HepG2 (cell line): ENCODE results near the gene PAQR5. TPM values are rescaled to one million over a fixed set of nuclear protein-coding genes. Genes with fewer than 3 reads are reported as not detected.

ENCODE experiments used
- GTF2F1 ChIP-seq: fragments of 150-350 bp; IDR thresholded peaks from 2 replicates; pipeline ENCODE4 v1.6.1; 2014; ENCODE audit warnings: low read length
- HCFC1 ChIP-seq: fragments of 150-350 bp; IDR thresholded peaks from 2 replicates; pipeline ENCODE4 v1.6.1; 2014; ENCODE audit warnings: low read depth, low read length
- HNRNPH1 ChIP-seq: fragments of 200-400 bp; formaldehyde crosslinking; optimal IDR thresholded peaks from 2 replicates; pipeline ENCODE3; 2017; ENCODE audit warnings: mild to moderate bottlenecking, low read depth, low read length
- NFE2L2 ChIP-seq: fragments of 150-350 bp; IDR thresholded peaks from 2 replicates; pipeline ENCODE4 v1.6.1; 2014; ENCODE audit warnings: low read length
- TBX3 ChIP-seq: fragments of 450-650 bp; IDR thresholded peaks from 2 replicates; pipeline ENCODE4 v1.6.1; 2017; ENCODE audit warnings: antibody characterized with exemption, mild to moderate bottlenecking, inconsistent platforms, borderline replicate concordance
- ZFP36L1 ChIP-seq: sonication (generic); formaldehyde crosslinking; IDR thresholded peaks from 2 replicates; pipeline ENCODE4 v1.8.0; 2022; ENCODE audit warnings: mild to moderate bottlenecking, missing genetic modification reagents, moderate library complexity
- ZMYM2 ChIP-seq: sonication (generic); formaldehyde crosslinking; IDR thresholded peaks from 2 replicates; pipeline ENCODE4 v1.8.0; 2022; ENCODE audit warnings: mild to moderate bottlenecking, missing genetic modification reagents
- ZNF17 ChIP-seq: sonication (generic); formaldehyde crosslinking; IDR thresholded peaks from 2 replicates; pipeline ENCODE4 v1.5.0; 2020; ENCODE audit warnings: mild to moderate bottlenecking, missing genetic modification reagents
- ZNF274 ChIP-seq: sonication (generic); formaldehyde crosslinking; IDR thresholded peaks from 2 replicates; pipeline ENCODE4 v1.5.1; 2020; ENCODE audit warnings: mild to moderate bottlenecking, missing genetic modification reagents
- ZNF652 ChIP-seq: IDR thresholded peaks from 2 replicates; pipeline ENCODE4 v1.6.1; 2016; ENCODE audit warnings: low read depth, borderline replicate concordance
- polyA plus RNA-seq, 8 experiments: library from polyadenylated mRNA; depleted of rRNA in 3 of 8; stranded (reverse) in 7 of 8; unstranded in 1 of 8; fragments of >200 nt; fragmentation: Illumina TruSeq in 4 of 8; extraction: Trizol in 4 of 8; gene quantifications; 2 replicates each; pipeline versions ENCODE4 v1.2.1 to v1.2.3, GENCODE V29; 2011 to 2016; ENCODE audit warnings: low read depth in 4 of 8, missing spikeins in 1 of 8, mixed read lengths in 1 of 8; ENCODE audit not compliant: insufficient read depth in 1 of 8
- total RNA-seq, 5 experiments: library from RNA; depleted of rRNA; stranded (reverse); fragments of >200 nt; fragmentation: Illumina TruSeq; extraction: Trizol; gene quantifications; 2 replicates each; pipeline ENCODE4 v1.2.3, GENCODE V29; 2016; ENCODE audit warnings: low read depth in 1 of 5
- TF ChIP-seq, protein P1 (sequence below): sonication (generic); formaldehyde crosslinking; IDR thresholded peaks from 2 replicates; pipeline ENCODE4 v1.5.0; 2020; ENCODE audit warnings: mild to moderate bottlenecking, missing genetic modification reagents, borderline replicate concordance
- TF ChIP-seq, protein P2 (sequence below): sonication (generic); formaldehyde crosslinking; IDR thresholded peaks from 2 replicates; pipeline ENCODE4 v1.4.0; 2020; ENCODE audit warnings: missing genetic modification reagents, borderline replicate concordance
- TF ChIP-seq, protein P3 (sequence below): sonication (generic); formaldehyde crosslinking; IDR thresholded peaks from 2 replicates; pipeline ENCODE4 v1.5.0; 2020; ENCODE audit warnings: mild to moderate bottlenecking, low read depth, missing genetic modification reagents, borderline replicate concordance
- TF ChIP-seq, protein P4 (sequence below): sonication (generic); formaldehyde crosslinking; IDR thresholded peaks from 2 replicates; pipeline ENCODE4 v1.8.0; 2022; ENCODE audit warnings: mild to moderate bottlenecking, missing genetic modification reagents

The PAQR5 gene
- total and polyA plus RNA-seq, 2 of the 13 experiments (the other 11 are each of a cell fraction or from before 2014, with no cell fraction given) = 0.53 to 1.3 TPM

DNA sequence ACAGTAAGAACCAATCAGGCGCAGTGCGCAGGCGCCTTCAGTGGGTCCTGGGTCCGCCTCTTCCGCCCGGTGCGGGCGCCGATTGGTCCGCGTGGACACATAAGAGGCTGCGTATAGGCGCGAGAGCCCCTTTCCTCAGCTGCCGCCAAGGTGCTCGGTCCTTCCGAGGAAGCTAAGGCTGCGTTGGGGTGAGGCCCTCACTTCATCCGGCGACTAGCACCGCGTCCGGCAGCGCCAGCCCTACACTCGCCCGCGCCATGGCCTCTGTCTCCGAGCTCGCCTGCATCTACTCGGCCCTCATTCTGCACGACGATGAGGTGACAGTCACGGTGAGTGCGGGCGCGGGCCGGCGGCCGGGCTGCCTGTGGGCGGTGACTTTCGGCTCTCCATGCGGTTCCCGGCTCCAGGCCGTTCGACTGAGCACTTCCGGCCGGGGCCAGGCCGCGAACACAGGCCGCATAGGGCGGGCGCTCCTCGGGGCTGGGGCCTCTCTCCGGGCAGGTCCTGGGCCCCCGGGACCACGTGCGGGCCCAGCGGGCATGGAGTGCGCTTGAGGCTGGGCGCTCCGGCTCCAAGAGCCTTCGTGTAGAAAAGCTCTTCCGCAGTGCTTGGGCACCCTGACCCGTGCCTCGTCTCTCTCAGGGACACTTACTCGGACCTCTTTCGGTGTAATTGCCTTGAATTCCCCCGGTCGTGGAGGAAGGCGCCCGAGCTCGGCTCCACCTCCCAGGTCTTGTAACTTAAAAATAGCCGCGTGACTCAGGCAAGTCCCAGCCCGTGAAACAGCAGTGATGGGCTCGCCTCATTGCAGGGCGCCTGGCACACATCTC lies 154.2 kb downstream of the PAQR5 start, which contains the start of gene RPLP1 (continued):
- TF ChIP-seq ZFP36L1 (CRISPR knock-in tag) (peak; percentile 59; the same call in 1 of the 2 replicates), HCFC1 (no peak), ZNF274 (no peak; the same call in none of the 2 replicates), HNRNPH1 (no peak), ZNF652 (CRISPR knock-in tag) (no peak), GTF2F1 (peak; percentile 97), NFE2L2 (no peak), ZNF17 (no peak), TBX3 (peak; percentile 16; the same call in 1 of the 2 replicates), ZMYM2 (CRISPR knock-in tag) (peak; percentile 67; the same call in 1 of the 2 replicates)
- TF ChIP-seq, protein P1, sequence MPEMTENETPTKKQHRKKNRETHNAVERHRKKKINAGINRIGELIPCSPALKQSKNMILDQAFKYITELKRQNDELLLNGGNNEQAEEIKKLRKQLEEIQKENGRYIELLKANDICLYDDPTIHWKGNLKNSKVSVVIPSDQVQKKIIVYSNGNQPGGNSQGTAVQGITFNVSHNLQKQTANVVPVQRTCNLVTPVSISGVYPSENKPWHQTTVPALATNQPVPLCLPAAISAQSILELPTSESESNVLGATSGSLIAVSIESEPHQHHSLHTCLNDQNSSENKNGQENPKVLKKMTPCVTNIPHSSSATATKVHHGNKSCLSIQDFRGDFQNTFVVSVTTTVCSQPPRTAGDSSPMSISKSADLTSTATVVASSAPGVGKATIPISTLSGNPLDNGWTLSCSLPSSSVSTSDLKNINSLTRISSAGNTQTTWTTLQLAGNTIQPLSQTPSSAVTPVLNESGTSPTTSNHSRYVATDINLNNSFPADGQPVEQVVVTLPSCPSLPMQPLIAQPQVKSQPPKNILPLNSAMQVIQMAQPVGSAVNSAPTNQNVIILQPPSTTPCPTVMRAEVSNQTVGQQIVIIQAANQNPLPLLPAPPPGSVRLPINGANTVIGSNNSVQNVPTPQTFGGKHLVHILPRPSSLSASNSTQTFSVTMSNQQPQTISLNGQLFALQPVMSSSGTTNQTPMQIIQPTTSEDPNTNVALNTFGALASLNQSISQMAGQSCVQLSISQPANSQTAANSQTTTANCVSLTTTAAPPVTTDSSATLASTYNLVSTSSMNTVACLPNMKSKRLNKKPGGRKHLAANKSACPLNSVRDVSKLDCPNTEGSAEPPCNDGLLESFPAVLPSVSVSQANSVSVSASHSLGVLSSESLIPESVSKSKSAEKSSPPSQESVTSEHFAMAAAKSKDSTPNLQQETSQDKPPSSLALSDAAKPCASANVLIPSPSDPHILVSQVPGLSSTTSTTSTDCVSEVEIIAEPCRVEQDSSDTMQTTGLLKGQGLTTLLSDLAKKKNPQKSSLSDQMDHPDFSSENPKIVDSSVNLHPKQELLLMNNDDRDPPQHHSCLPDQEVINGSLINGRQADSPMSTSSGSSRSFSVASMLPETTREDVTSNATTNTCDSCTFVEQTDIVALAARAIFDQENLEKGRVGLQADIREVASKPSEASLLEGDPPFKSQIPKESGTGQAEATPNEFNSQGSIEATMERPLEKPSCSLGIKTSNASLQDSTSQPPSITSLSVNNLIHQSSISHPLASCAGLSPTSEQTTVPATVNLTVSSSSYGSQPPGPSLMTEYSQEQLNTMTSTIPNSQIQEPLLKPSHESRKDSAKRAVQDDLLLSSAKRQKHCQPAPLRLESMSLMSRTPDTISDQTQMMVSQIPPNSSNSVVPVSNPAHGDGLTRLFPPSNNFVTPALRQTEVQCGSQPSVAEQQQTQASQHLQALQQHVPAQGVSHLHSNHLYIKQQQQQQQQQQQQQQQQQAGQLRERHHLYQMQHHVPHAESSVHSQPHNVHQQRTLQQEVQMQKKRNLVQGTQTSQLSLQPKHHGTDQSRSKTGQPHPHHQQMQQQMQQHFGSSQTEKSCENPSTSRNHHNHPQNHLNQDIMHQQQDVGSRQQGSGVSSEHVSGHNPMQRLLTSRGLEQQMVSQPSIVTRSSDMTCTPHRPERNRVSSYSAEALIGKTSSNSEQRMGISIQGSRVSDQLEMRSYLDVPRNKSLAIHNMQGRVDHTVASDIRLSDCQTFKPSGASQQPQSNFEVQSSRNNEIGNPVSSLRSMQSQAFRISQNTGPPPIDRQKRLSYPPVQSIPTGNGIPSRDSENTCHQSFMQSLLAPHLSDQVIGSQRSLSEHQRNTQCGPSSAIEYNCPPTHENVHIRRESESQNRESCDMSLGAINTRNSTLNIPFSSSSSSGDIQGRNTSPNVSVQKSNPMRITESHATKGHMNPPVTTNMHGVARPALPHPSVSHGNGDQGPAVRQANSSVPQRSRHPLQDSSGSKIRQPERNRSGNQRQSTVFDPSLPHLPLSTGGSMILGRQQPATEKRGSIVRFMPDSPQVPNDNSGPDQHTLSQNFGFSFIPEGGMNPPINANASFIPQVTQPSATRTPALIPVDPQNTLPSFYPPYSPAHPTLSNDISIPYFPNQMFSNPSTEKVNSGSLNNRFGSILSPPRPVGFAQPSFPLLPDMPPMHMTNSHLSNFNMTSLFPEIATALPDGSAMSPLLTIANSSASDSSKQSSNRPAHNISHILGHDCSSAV (CRISPR knock-in tag) = no peak; the same call in 1 of the 2 replicates
- TF ChIP-seq, protein P2, sequence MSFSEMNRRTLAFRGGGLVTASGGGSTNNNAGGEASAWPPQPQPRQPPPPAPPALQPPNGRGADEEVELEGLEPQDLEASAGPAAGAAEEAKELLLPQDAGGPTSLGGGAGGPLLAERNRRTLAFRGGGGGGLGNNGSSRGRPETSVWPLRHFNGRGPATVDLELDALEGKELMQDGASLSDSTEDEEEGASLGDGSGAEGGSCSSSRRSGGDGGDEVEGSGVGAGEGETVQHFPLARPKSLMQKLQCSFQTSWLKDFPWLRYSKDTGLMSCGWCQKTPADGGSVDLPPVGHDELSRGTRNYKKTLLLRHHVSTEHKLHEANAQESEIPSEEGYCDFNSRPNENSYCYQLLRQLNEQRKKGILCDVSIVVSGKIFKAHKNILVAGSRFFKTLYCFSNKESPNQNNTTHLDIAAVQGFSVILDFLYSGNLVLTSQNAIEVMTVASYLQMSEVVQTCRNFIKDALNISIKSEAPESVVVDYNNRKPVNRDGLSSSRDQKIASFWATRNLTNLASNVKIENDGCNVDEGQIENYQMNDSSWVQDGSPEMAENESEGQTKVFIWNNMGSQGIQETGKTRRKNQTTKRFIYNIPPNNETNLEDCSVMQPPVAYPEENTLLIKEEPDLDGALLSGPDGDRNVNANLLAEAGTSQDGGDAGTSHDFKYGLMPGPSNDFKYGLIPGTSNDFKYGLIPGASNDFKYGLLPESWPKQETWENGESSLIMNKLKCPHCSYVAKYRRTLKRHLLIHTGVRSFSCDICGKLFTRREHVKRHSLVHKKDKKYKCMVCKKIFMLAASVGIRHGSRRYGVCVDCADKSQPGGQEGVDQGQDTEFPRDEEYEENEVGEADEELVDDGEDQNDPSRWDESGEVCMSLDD (CRISPR knock-in tag) = peak; percentile 17; the same call in 1 of the 2 replicates
- TF ChIP-seq, protein P3, sequence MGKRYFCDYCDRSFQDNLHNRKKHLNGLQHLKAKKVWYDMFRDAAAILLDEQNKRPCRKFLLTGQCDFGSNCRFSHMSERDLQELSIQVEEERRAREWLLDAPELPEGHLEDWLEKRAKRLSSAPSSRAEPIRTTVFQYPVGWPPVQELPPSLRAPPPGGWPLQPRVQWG (CRISPR knock-in tag) = no peak
- TF ChIP-seq, protein P4, sequence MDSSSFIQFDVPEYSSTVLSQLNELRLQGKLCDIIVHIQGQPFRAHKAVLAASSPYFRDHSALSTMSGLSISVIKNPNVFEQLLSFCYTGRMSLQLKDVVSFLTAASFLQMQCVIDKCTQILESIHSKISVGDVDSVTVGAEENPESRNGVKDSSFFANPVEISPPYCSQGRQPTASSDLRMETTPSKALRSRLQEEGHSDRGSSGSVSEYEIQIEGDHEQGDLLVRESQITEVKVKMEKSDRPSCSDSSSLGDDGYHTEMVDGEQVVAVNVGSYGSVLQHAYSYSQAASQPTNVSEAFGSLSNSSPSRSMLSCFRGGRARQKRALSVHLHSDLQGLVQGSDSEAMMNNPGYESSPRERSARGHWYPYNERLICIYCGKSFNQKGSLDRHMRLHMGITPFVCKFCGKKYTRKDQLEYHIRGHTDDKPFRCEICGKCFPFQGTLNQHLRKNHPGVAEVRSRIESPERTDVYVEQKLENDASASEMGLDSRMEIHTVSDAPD (CRISPR knock-in tag) = peak; percentile 75
